ENCODE measurements around the gene OR10A3. TPM values are rescaled to one million over a fixed set of nuclear protein-coding genes. Genes with fewer than 3 reads are reported as not detected.

Gene OR10A3
- total and polyA plus RNA-seq, 10 donors: not detected

- H3K27ac ChIP-seq: no peak overlapping the region
- intact Hi-C loops (cut with DNase I; ENCODE audit: low total_unique reads): loop anchor here (5.0 kb wide), 1 partner anchor 94 kb away; the partner anchor contains the start of gene EIF3F
- TF ChIP-seq POLR2AphosphoS5 (IDR thresholded peaks at IDR 0.05) (no peak), POLR2A (IDR thresholded peaks at IDR 0.05) (no peak)
- TF ChIP-seq, protein P1, sequence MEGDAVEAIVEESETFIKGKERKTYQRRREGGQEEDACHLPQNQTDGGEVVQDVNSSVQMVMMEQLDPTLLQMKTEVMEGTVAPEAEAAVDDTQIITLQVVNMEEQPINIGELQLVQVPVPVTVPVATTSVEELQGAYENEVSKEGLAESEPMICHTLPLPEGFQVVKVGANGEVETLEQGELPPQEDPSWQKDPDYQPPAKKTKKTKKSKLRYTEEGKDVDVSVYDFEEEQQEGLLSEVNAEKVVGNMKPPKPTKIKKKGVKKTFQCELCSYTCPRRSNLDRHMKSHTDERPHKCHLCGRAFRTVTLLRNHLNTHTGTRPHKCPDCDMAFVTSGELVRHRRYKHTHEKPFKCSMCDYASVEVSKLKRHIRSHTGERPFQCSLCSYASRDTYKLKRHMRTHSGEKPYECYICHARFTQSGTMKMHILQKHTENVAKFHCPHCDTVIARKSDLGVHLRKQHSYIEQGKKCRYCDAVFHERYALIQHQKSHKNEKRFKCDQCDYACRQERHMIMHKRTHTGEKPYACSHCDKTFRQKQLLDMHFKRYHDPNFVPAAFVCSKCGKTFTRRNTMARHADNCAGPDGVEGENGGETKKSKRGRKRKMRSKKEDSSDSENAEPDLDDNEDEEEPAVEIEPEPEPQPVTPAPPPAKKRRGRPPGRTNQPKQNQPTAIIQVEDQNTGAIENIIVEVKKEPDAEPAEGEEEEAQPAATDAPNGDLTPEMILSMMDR (IDR thresholded peaks at IDR 0.05 in 8 of 11, conservative IDR thresholded peaks at IDR 0.05 in 3 of 11): no peak
Measured at GRCh38 chr11:7893796-7894195, 47.7 kb downstream of the OR10A3 start.

DNA sequence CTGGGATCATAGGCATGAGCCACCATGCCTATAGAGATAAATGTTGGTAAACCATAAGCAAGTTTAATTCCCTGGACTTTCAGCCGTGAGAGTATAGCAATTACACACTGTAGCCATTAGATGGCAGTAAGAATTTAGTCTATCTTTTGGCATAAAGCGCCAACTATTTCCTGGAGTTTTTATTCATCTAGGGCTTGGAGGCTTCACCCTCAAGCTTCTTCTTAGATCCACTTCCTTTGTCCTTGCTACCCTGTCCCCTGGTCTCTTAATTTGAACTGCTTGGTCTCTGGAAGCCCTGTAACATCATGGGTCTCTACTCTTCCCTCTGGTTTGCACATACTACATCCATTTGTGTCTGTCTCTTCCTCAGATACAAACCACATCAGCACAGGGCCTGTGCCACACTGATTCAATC is 48.7 kb downstream of the OR10A3 start:
- intact Hi-C loops (cut with DNase I; ENCODE audit: low total_unique reads): loop anchor here (5.0 kb wide), 1 partner anchor 94 kb away; the partner anchor contains the start of gene EIF3F
- H3K27me3 ChIP-seq (replicated peaks in 1 of 7): no peaks in the 10 kb centered on the region
- H3K4me3 ChIP-seq: no peak overlapping the region
- DNase-seq: no peak
- WGBS, 5 donors: 6 to 13% (median 10%) methylated on average over 2 of the region's 2 CpGs
- peaks cover 0 to 6% (median 0%) of the 10 kb centered on the region in 8 donors for H3K9me3 ChIP-seq
- no peak overlapping the region for H3K27ac ChIP-seq
- TF ChIP-seq POLR2A (IDR thresholded peaks at IDR 0.05) (no peak), POLR2AphosphoS5 (IDR thresholded peaks at IDR 0.05) (no peak)
- TF ChIP-seq, protein P1 (IDR thresholded peaks at IDR 0.05 in 8 of 11, conservative IDR thresholded peaks at IDR 0.05 in 3 of 11): peak; percentile 35 to 74 (median 58)
- peaks cover 0 to 11% (median 6%) of the 10 kb centered on the region in 6 donors for H3K4me1 ChIP-seq
- no peaks in the 10 kb centered on the region for H3K36me3 ChIP-seq

More at GRCh38 chr11:7893796-7894195, 47.7 kb downstream of the OR10A3 start:
- no peak overlapping the region for H3K4me3 ChIP-seq
- WGBS, 5 donors: 84 to 88% (median 86%) methylated on average over 2 of the region's 2 CpGs
- no peaks in the 10 kb centered on the region for H3K27me3 ChIP-seq (replicated peaks in 1 of 7)
- H3K4me1 ChIP-seq: peaks cover 0 to 11% (median 6%) of the 10 kb centered on the region in 6 donors
- peaks cover 0 to 6% (median 0%) of the 10 kb centered on the region in 8 donors for H3K9me3 ChIP-seq
- no peak for DNase-seq
- no peaks in the 10 kb centered on the region for H3K36me3 ChIP-seq

DNA sequence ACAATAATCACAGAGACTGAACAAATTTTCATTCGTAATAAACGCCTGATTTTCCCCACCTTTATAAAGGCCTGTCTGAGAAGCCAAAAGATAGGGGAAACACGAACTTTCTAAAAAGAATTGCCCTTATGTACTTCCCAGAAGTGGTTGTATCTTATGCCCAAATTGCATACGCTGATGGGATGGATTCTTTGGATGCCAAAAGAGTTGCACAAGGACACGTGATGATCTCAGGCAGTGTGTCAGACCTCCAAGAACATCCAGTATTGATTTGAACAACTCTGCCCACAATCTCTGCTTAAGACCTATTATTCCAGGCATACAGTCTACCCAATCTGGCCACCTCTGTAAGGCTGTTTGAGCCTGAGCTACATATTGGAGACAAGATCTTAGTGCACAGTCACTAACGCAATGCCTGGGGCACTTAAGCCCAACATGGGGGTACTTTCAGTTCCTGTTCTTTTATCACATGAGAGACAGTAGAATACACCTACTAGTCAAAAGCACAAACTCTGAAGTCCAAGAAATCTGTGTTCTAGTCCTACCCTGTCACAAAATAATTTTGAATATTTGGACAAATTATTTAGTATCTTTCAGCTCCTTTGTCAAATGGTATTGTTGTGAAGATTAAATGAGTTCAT is 49.3 kb downstream of the OR10A3 start:
- no peak for DNase-seq
- Histone ChIP-seq H3K27ac (no peak overlapping the region), H3K9me3 (peaks cover 0 to 6% (median 0%) of the 10 kb centered on the region in 8 donors), H3K27me3 (replicated peaks in 1 of 7) (no peaks in the 10 kb centered on the region), H3K4me1 (peaks cover 0 to 11% (median 6%) of the 10 kb centered on the region in 6 donors), H3K4me3 (no peak overlapping the region), H3K36me3 (no peaks in the 10 kb centered on the region)
- TF ChIP-seq POLR2AphosphoS5 (IDR thresholded peaks at IDR 0.05) (no peak), POLR2A (IDR thresholded peaks at IDR 0.05) (no peak)
- TF ChIP-seq, protein P1 (IDR thresholded peaks at IDR 0.05 in 8 of 11, conservative IDR thresholded peaks at IDR 0.05 in 3 of 11): no peak
- 54 to 71% (median 61%) methylated on average over 6 of the region's 6 CpGs for WGBS, 5 donors
- intact Hi-C loops (cut with DNase I; ENCODE audit: low total_unique reads): loop anchor here (5.0 kb wide), 1 partner anchor 95 kb away; the partner anchor contains the start of gene EIF3F

- Histone ChIP-seq H3K4me1 (peaks cover 0 to 11% (median 6%) of the 10 kb centered on the region in 6 donors), H3K36me3 (no peaks in the 10 kb centered on the region), H3K9me3 (peaks cover 0 to 6% (median 0%) of the 10 kb centered on the region in 8 donors), H3K27me3 (replicated peaks in 1 of 7) (no peaks in the 10 kb centered on the region), H3K27ac (no peak overlapping the region), H3K4me3 (no peak overlapping the region)
- no peak for DNase-seq
- TF ChIP-seq, protein P1 (IDR thresholded peaks at IDR 0.05 in 8 of 11, conservative IDR thresholded peaks at IDR 0.05 in 3 of 11): no peak
- TF ChIP-seq POLR2A (IDR thresholded peaks at IDR 0.05) (no peak), POLR2AphosphoS5 (IDR thresholded peaks at IDR 0.05) (no peak)
- intact Hi-C loops (cut with DNase I; ENCODE audit: low total_unique reads): loop anchor here (5.0 kb wide), 1 partner anchor 97 kb away; the partner anchor contains the start of gene EIF3F
- 13 to 31% (median 17%) methylated on average over 6 of the region's 6 CpGs for WGBS, 5 donors
Measured at GRCh38 chr11:7890417-7891172, 50.9 kb downstream of the OR10A3 start.
